ENCODE results near the gene BLACAT1. TPM values are rescaled to one million over a fixed set of nuclear protein-coding genes. Genes with fewer than 3 reads are reported as not detected.

Gene BLACAT1
- total RNA-seq, 2 donors from 2014 or later = 1.0 TPM; not detected in 1

DNA sequence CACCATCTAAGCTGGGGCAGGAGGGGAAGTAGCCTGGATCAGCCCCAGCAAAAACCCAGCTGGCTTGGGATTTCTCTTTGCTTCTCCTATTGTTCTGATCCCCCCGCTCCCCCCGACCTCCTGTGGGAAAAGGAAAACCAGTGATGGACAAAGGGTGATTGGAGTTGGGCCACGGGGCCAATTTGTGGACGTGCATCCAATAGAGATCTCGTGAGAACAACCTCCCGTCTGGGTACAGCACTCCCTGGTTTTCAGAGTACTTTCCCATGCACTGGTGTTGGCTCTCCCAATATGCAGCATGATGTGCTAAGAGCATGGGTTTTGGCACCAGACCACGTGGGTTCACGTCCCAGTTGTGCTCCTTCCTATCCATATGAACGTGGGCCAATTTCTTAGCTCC lies 9.0 kb downstream of the BLACAT1 start:
- H3K4me3 ChIP-seq = no peak overlapping the region
- peaks cover 31% of the 10 kb centered on the region for H3K4me1 ChIP-seq
- ATAC-seq = no peak
- TF ChIP-seq POLR2A (IDR thresholded peaks at IDR 0.05) (no peak), CTCF (IDR thresholded peaks at IDR 0.05) (no peak)
- H3K9me3 ChIP-seq = no peaks in the 10 kb centered on the region
- H3K27me3 ChIP-seq = no peaks in the 10 kb centered on the region
- H3K27ac ChIP-seq = no peak overlapping the region
- intact Hi-C loops (cut with DNase I) = no loop called here
- WGBS, 2 donors = 48 to 59% methylated on average over 8 to 9 of the region's 9 CpGs
- DNase-seq = no peak
- no peaks in the 10 kb centered on the region for H3K36me3 ChIP-seq (replicated peaks in 1 of 2; ENCODE audit: insufficient read depth in 1 of 2, low read depth in 2 of 2)

DNA sequence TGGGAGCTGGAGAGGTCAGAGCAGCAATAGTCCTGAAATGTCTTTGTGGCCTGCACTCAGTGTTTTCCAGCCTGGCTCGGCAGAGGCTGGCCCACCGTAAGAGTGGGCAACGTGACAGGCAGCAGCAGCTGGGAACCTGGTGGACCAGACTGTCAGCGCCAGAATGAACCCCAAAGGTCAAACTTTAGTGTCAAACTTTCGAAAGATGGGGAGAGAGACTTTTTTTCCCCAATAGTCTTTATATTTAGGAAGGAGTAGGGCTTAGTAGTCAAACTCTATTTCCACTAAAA lies 10.3 kb downstream of the BLACAT1 start:
- Histone ChIP-seq H3K27me3 (no peaks in the 10 kb centered on the region), H3K36me3 (replicated peaks in 1 of 2; ENCODE audit: insufficient read depth in 1 of 2, low read depth in 2 of 2) (no peaks in the 10 kb centered on the region), H3K4me1 (peaks cover 42% of the 10 kb centered on the region), H3K4me3 (no peak overlapping the region), H3K9me3 (no peaks in the 10 kb centered on the region), H3K27ac (no peak overlapping the region)
- ATAC-seq (no peak), DNase-seq (no peak)
- 76 to 84% methylated on average over 5 of the region's 5 CpGs for WGBS, 2 donors
- no peak for TF ChIP-seq CTCF (IDR thresholded peaks at IDR 0.05)
- TF ChIP-seq POLR2A (IDR thresholded peaks at IDR 0.05) = no peak
- intact Hi-C loops (cut with DNase I) = no loop called here

DNA sequence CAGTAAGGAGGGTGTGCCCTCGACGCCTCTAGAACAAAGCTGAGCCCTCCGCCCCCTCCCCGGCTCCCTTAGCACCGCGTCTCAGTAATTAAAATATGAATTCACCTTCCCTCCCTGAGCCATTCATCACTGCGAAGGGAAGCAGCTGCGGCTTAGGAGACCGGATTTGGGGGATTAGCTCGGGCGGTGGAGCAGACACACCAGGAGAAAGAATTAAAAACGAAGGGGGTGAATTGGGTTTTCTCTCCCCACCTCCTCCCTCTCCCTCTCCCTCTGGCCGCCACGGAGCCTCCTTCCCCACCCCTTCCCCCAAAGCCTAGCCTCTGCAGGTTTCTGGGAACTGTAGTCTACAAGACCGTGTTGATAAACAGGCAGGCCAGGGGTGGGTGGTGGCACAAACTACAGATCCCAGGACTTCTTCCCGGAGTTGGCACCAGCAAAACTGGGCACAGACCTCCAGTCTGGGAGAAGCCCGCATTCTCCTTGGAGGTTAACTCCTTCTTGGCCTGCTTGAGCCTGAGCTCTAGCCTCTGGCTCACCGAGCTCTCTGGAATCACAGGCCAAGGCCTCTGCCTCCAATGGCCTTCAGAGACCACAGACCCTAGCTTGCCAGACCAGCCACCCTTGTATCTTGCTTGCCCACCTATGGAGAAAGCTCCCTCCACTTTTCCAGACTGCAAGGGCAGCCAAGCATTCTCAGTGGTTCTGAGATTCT lies 10.8 kb downstream of the BLACAT1 start:
- no peaks in the 10 kb centered on the region for H3K27me3 ChIP-seq
- intact Hi-C loops (cut with DNase I) = no loop called here
- 59 to 67% methylated on average over 18 of the region's 18 CpGs for WGBS, 2 donors
- TF ChIP-seq POLR2A (IDR thresholded peaks at IDR 0.05) = no peak
- no peak for TF ChIP-seq CTCF (IDR thresholded peaks at IDR 0.05)
- H3K36me3 ChIP-seq (replicated peaks in 1 of 2; ENCODE audit: insufficient read depth in 1 of 2, low read depth in 2 of 2) = no peaks in the 10 kb centered on the region
- H3K4me3 ChIP-seq = no peak overlapping the region
- ATAC-seq (no peak), DNase-seq (peak in 1 of 4 donors; percentile 43)
- H3K27ac ChIP-seq = no peak overlapping the region
- H3K9me3 ChIP-seq = no peaks in the 10 kb centered on the region
- peaks cover 47% of the 10 kb centered on the region for H3K4me1 ChIP-seq

DNA sequence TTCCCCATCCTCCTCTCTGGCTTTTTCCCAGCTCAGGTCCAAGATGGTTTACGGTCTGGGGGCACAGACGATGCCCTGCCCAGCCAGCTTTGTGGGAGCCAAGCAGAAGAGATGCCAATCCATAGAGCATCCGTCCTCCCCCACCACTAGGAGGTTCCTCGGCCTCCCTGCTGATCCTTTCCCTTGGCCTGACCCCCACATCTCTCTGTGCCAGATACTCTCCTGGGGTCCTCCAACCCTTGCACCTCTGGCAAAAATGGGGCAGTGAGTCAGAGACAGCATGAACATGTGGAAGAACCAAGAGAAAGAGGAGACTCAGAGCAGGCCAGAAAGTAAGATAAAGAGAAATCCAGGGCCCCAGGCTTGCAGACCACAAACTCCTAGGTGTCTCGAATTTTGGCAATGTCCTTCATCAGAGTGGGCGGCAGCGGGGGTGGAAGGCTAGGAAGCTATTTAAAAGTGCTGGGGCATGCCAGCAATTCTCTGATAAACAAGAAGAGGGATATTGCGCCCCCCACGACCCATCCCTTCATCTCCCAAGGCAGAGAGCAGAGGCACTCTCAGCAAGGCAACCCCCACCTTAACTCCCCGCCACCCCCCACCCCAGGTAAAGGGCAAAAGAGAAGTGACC lies 11.4 kb downstream of the BLACAT1 start:
- WGBS, 2 donors = 52 to 56% methylated on average over 9 to 10 of the region's 10 CpGs
- Histone ChIP-seq H3K27me3 (no peaks in the 10 kb centered on the region), H3K27ac (no peak overlapping the region), H3K4me3 (no peak overlapping the region), H3K4me1 (peaks cover 48% of the 10 kb centered on the region), H3K9me3 (no peaks in the 10 kb centered on the region), H3K36me3 (replicated peaks in 1 of 2; ENCODE audit: insufficient read depth in 1 of 2, low read depth in 2 of 2) (no peaks in the 10 kb centered on the region)
- ATAC-seq (no peak), DNase-seq (no peak)
- TF ChIP-seq CTCF (IDR thresholded peaks at IDR 0.05) = no peak
- TF ChIP-seq POLR2A (IDR thresholded peaks at IDR 0.05) = no peak
- intact Hi-C loops (cut with DNase I) = no loop called here

All from body of pancreas (tissue), 4 donors.